K562 (cell line): ENCODE results near the gene ARFGEF3.

ENCODE experiments used
- ESRRA ChIP-seq: fragments of 450-650 bp; IDR thresholded peaks from 2 replicates; pipeline ENCODE4 v1.6.1; 2014; ENCODE audit warnings: low read depth, mild to moderate bottlenecking, moderate library complexity, borderline replicate concordance
- MEF2D ChIP-seq: conservative IDR thresholded peaks from 2 replicates; pipeline ENCODE4 v1.6.1; 2016; ENCODE audit warnings: low read depth, missing genetic modification characterization, missing compliant biosample characterization
- ZNF133 ChIP-seq: fragments of 250-450 bp; sonication (Bioruptor Pico); IDR thresholded peaks from 2 replicates; pipeline ENCODE4 v1.4.0; 2020; ENCODE audit warnings: mild to moderate bottlenecking
- ZNF384 ChIP-seq: IDR thresholded peaks from 2 replicates; pipeline ENCODE4 v1.6.1; 2012; ENCODE audit warnings: low read depth, low read length, improper control_type of control experiment
- TF ChIP-seq, protein P1 (sequence below), 2 experiments: fragments of 450-650 bp in 1 of 2; sonication (generic) in 1 of 2; formaldehyde crosslinking in 1 of 2; IDR thresholded peaks in 1 of 2; conservative IDR thresholded peaks in 1 of 2; 2 replicates each; pipeline versions ENCODE4 v1.6.1 to v1.8.1; 2016 to 2023; ENCODE audit warnings: mild to moderate bottlenecking in 2 of 2, moderate library complexity in 2 of 2, inconsistent platforms in 1 of 2, missing genetic modification reagents in 1 of 2
- TF ChIP-seq, protein P2 (sequence below): sonication (generic); formaldehyde crosslinking; IDR thresholded peaks from 2 replicates; pipeline ENCODE4 v1.8.0; 2022; ENCODE audit warnings: mild to moderate bottlenecking, missing genetic modification reagents, borderline replicate concordance
- TF ChIP-seq, protein P3 (sequence below): IDR thresholded peaks from 2 replicates; pipeline ENCODE4 v1.6.1; 2016; ENCODE audit warnings: missing genetic modification characterization, missing compliant biosample characterization
- TF ChIP-seq, protein P4 (sequence below), 3 experiments: IDR thresholded peaks in 2 of 3; conservative IDR thresholded peaks in 1 of 3; 2 replicates each; pipeline ENCODE4 v1.5.1; 2011 to 2012; ENCODE audit warnings: low read length in 3 of 3, mild to moderate bottlenecking in 3 of 3, control low read depth in 2 of 3, improper control_type of control experiment in 1 of 3, inconsistent platforms in 1 of 3, low read depth in 1 of 3, mixed read lengths in 1 of 3, moderate library complexity in 1 of 3; ENCODE audit not compliant: insufficient read depth in 2 of 3
- TF ChIP-seq, protein P5 (sequence below): fragments of 450-650 bp; formaldehyde crosslinking; IDR thresholded peaks from 2 replicates; pipeline ENCODE4 v1.4.0; 2020; ENCODE audit warnings: mild to moderate bottlenecking, moderate library complexity
- TF ChIP-seq, protein P6 (sequence below): sonication (generic); formaldehyde crosslinking; IDR thresholded peaks from 2 replicates; pipeline ENCODE4 v1.8.1; 2022; ENCODE audit warnings: missing genetic modification reagents

DNA sequence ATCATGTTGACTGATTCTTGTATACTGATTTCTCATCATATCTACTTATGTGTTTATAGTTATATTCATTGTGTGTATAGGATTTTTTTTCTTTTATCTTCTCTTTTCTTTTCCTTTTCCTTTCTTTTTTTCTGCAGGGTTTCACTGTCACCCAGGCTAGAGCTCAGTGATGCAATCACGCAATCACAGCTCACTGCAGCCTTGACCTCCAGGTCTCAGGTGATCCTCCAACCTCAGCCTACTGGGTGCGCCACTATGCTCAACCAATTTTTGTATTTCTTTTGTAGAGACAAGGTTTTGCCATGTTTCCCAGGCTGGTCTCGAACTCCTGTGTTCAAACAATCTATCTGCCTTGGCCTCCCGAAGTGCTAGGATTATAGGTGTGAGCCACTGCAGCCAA, 58.2 kb downstream of the ARFGEF3 start:
- TF ChIP-seq, protein P1, sequence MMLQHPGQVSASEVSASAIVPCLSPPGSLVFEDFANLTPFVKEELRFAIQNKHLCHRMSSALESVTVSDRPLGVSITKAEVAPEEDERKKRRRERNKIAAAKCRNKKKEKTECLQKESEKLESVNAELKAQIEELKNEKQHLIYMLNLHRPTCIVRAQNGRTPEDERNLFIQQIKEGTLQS (IDR thresholded peaks at IDR 0.05): no peak; the same call in 1 of the 2 replicates
- TF ChIP-seq, protein P1 (CRISPR knock-in tag; conservative IDR thresholded peaks at IDR 0.05): no peak
- TF ChIP-seq MEF2D (tag) (no peak), ZNF384 (no peak), ZNF133 (no peak), ESRRA (no peak)
- TF ChIP-seq, protein P2, sequence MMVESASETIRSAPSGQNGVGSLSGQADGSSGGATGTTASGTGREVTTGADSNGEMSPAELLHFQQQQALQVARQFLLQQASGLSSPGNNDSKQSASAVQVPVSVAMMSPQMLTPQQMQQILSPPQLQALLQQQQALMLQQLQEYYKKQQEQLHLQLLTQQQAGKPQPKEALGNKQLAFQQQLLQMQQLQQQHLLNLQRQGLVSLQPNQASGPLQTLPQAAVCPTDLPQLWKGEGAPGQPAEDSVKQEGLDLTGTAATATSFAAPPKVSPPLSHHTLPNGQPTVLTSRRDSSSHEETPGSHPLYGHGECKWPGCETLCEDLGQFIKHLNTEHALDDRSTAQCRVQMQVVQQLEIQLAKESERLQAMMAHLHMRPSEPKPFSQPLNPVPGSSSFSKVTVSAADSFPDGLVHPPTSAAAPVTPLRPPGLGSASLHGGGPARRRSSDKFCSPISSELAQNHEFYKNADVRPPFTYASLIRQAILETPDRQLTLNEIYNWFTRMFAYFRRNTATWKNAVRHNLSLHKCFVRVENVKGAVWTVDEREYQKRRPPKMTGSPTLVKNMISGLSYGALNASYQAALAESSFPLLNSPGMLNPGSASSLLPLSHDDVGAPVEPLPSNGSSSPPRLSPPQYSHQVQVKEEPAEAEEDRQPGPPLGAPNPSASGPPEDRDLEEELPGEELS (CRISPR knock-in tag): no peak
- TF ChIP-seq, protein P3, sequence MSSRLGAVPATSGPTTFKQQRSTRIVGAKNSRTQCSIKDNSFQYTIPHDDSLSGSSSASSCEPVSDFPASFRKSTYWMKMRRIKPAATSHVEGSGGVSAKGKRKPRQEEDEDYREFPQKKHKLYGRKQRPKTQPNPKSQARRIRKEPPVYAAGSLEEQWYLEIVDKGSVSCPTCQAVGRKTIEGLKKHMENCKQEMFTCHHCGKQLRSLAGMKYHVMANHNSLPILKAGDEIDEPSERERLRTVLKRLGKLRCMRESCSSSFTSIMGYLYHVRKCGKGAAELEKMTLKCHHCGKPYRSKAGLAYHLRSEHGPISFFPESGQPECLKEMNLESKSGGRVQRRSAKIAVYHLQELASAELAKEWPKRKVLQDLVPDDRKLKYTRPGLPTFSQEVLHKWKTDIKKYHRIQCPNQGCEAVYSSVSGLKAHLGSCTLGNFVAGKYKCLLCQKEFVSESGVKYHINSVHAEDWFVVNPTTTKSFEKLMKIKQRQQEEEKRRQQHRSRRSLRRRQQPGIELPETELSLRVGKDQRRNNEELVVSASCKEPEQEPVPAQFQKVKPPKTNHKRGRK (tag): no peak
- TF ChIP-seq, protein P4, sequence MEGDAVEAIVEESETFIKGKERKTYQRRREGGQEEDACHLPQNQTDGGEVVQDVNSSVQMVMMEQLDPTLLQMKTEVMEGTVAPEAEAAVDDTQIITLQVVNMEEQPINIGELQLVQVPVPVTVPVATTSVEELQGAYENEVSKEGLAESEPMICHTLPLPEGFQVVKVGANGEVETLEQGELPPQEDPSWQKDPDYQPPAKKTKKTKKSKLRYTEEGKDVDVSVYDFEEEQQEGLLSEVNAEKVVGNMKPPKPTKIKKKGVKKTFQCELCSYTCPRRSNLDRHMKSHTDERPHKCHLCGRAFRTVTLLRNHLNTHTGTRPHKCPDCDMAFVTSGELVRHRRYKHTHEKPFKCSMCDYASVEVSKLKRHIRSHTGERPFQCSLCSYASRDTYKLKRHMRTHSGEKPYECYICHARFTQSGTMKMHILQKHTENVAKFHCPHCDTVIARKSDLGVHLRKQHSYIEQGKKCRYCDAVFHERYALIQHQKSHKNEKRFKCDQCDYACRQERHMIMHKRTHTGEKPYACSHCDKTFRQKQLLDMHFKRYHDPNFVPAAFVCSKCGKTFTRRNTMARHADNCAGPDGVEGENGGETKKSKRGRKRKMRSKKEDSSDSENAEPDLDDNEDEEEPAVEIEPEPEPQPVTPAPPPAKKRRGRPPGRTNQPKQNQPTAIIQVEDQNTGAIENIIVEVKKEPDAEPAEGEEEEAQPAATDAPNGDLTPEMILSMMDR (IDR thresholded peaks at IDR 0.05 in 2 of 3, conservative IDR thresholded peaks at IDR 0.05 in 1 of 3; ENCODE audit: insufficient read depth in 2 of 3, low read depth in 1 of 3, low read length in 3 of 3): no peak
- TF ChIP-seq, protein P5, sequence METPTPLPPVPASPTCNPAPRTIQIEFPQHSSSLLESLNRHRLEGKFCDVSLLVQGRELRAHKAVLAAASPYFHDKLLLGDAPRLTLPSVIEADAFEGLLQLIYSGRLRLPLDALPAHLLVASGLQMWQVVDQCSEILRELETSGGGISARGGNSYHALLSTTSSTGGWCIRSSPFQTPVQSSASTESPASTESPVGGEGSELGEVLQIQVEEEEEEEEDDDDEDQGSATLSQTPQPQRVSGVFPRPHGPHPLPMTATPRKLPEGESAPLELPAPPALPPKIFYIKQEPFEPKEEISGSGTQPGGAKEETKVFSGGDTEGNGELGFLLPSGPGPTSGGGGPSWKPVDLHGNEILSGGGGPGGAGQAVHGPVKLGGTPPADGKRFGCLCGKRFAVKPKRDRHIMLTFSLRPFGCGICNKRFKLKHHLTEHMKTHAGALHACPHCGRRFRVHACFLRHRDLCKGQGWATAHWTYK (CRISPR knock-in tag): no peak
- TF ChIP-seq, protein P6, sequence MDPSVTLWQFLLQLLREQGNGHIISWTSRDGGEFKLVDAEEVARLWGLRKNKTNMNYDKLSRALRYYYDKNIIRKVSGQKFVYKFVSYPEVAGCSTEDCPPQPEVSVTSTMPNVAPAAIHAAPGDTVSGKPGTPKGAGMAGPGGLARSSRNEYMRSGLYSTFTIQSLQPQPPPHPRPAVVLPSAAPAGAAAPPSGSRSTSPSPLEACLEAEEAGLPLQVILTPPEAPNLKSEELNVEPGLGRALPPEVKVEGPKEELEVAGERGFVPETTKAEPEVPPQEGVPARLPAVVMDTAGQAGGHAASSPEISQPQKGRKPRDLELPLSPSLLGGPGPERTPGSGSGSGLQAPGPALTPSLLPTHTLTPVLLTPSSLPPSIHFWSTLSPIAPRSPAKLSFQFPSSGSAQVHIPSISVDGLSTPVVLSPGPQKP (CRISPR knock-in tag): no peak
